GM12878 (cell line): Measurements from ENCODE around the gene SMG6. TPM values are rescaled to one million over a fixed set of nuclear protein-coding genes. Genes with fewer than 3 reads are reported as not detected.
A peak's percentile ranks its signal among the peaks of the same experiment; 100 is the strongest.

Source experiments
- EP300 ChIP-seq, 2 experiments: fragments of 150-350 bp in 1 of 2; IDR thresholded peaks; 2 replicates each; pipeline ENCODE4 v1.6.1; 2011 to 2012; ENCODE audit warnings: low read depth in 2 of 2, low read length in 2 of 2, borderline replicate concordance in 1 of 2, improper control_type of control experiment in 1 of 2, inconsistent platforms in 1 of 2; ENCODE audit not compliant: control insufficient read depth in 1 of 2
- FOS ChIP-seq: IDR thresholded peaks from 3 replicates; pipeline ENCODE4 v1.6.1; 2011; ENCODE audit warnings: borderline replicate concordance; ENCODE audit not compliant: insufficient read length; ENCODE audit errors: extremely low read depth
- IKZF2 ChIP-seq, 2 experiments: fragments of 450-650 bp; IDR thresholded peaks; 2 replicates each; pipeline ENCODE4 v1.6.1; 2017; ENCODE audit warnings: mild to moderate bottlenecking in 2 of 2, moderate library complexity in 2 of 2
- POLR2AphosphoS5 ChIP-seq: IDR thresholded peaks from 2 replicates; pipeline ENCODE4 v1.6.1; 2011; ENCODE audit warnings: mild to moderate bottlenecking, low read length, inconsistent platforms
- RELA ChIP-seq: fragments of 450-650 bp; IDR thresholded peaks from 2 replicates; pipeline ENCODE4 v1.8.0; 2014; ENCODE audit warnings: borderline replicate concordance; ENCODE audit not compliant: partially characterized antibody
- SREBF1 ChIP-seq: IDR thresholded peaks from 2 replicates; pipeline ENCODE4 v1.6.1; 2012; ENCODE audit warnings: mild to moderate bottlenecking, low read length
- ZNF274 ChIP-seq: IDR thresholded peaks from one replicate; pipeline ENCODE4 v1.8.0; 2011; ENCODE audit not compliant: insufficient read length, insufficient read depth
- ZNF384 ChIP-seq: IDR thresholded peaks from 2 replicates; pipeline ENCODE4 v1.6.1; 2012; ENCODE audit warnings: low read depth, mild to moderate bottlenecking, low read length, improper control_type of control experiment, borderline replicate concordance
- polyA plus RNA-seq, 11 experiments: library from polyadenylated mRNA; depleted of rRNA in 4 of 11; unstranded in 6 of 11; stranded (reverse) in 5 of 11; fragments of >200 nt; fragmentation: Nextera tagmentation in 4 of 11; fragmentation: Illumina TruSeq in 1 of 11; extraction: Ambion mirVana in 4 of 11; extraction: Trizol in 1 of 11; gene quantifications; 1 replicate in 1 of 11; 2 replicates in 10 of 11; pipeline versions ENCODE4 v1.2.1 to v1.2.3, GENCODE V29; 2011 to 2016; ENCODE audit warnings: inconsistent platforms in 2 of 11, missing spikeins in 2 of 11, low read depth in 1 of 11
- total RNA-seq, 4 experiments: library from RNA; depleted of rRNA in 3 of 4; stranded (reverse); fragments of >200 nt in 3 of 4; fragmentation: Illumina TruSeq in 1 of 4; extraction: Trizol in 1 of 4; gene quantifications; 2 replicates each; pipeline versions ENCODE4 v1.2.1 to v1.2.3, GENCODE V29; 2013 to 2021
- TF ChIP-seq, protein P1 (sequence below): IDR thresholded peaks from 2 replicates; pipeline ENCODE4 v1.6.1; 2012; ENCODE audit warnings: mild to moderate bottlenecking, low read depth, low read length
- TF ChIP-seq, protein P2 (sequence below): fragments of 450-650 bp; formaldehyde crosslinking; IDR thresholded peaks from 2 replicates; pipeline ENCODE4 v1.4.0; 2022; ENCODE audit warnings: mild to moderate bottlenecking, moderate library complexity
- TF ChIP-seq, protein P3 (sequence below): IDR thresholded peaks from 2 replicates; pipeline ENCODE4 v1.6.1; 2012; ENCODE audit warnings: low read depth, low read length, improper control_type of control experiment
- TF ChIP-seq, protein P4 (sequence below): fragments of 450-650 bp; IDR thresholded peaks from 2 replicates; pipeline ENCODE4 v1.6.1; 2016; ENCODE audit warnings: mild to moderate bottlenecking
- TF ChIP-seq, protein P5 (sequence below): IDR thresholded peaks from 2 replicates; pipeline ENCODE4 v1.6.1; 2012; ENCODE audit warnings: improper control_type of control experiment, low read depth, low read length; ENCODE audit not compliant: insufficient replicate concordance

The SMG6 gene
- total and polyA plus RNA-seq, 10 of the 15 experiments (the other 5 are each of a cell fraction or from before 2014, with no cell fraction given): 0.58 to 28.7 (median 15.7) TPM

DNA sequence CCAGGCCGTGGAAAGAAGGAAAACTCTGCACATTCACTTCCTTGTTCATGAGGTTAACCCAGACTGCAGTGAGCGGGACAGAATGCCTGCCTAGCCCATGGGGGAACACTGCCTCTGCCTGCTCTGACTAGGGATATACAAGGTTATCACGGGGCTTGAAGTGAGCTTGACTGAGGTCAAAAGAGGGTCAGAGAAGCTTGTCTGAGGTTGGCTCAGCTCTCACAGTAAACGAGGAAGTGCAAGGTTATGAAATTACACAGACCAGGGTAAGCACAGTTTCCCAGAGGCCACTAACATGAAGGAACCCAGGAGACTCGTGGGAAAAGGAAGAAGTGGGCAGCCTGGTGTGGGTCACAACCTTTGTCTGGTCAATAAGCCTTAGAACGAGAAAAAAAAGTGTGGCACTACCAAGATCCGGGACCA is 220.0 kb downstream of the SMG6 start (continued):
- TF ChIP-seq, protein P1, sequence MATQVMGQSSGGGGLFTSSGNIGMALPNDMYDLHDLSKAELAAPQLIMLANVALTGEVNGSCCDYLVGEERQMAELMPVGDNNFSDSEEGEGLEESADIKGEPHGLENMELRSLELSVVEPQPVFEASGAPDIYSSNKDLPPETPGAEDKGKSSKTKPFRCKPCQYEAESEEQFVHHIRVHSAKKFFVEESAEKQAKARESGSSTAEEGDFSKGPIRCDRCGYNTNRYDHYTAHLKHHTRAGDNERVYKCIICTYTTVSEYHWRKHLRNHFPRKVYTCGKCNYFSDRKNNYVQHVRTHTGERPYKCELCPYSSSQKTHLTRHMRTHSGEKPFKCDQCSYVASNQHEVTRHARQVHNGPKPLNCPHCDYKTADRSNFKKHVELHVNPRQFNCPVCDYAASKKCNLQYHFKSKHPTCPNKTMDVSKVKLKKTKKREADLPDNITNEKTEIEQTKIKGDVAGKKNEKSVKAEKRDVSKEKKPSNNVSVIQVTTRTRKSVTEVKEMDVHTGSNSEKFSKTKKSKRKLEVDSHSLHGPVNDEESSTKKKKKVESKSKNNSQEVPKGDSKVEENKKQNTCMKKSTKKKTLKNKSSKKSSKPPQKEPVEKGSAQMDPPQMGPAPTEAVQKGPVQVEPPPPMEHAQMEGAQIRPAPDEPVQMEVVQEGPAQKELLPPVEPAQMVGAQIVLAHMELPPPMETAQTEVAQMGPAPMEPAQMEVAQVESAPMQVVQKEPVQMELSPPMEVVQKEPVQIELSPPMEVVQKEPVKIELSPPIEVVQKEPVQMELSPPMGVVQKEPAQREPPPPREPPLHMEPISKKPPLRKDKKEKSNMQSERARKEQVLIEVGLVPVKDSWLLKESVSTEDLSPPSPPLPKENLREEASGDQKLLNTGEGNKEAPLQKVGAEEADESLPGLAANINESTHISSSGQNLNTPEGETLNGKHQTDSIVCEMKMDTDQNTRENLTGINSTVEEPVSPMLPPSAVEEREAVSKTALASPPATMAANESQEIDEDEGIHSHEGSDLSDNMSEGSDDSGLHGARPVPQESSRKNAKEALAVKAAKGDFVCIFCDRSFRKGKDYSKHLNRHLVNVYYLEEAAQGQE: no peak
- peak; percentile 82 to 90 for TF ChIP-seq IKZF2 (IDR thresholded peaks at IDR 0.05)
- TF ChIP-seq, protein P2, sequence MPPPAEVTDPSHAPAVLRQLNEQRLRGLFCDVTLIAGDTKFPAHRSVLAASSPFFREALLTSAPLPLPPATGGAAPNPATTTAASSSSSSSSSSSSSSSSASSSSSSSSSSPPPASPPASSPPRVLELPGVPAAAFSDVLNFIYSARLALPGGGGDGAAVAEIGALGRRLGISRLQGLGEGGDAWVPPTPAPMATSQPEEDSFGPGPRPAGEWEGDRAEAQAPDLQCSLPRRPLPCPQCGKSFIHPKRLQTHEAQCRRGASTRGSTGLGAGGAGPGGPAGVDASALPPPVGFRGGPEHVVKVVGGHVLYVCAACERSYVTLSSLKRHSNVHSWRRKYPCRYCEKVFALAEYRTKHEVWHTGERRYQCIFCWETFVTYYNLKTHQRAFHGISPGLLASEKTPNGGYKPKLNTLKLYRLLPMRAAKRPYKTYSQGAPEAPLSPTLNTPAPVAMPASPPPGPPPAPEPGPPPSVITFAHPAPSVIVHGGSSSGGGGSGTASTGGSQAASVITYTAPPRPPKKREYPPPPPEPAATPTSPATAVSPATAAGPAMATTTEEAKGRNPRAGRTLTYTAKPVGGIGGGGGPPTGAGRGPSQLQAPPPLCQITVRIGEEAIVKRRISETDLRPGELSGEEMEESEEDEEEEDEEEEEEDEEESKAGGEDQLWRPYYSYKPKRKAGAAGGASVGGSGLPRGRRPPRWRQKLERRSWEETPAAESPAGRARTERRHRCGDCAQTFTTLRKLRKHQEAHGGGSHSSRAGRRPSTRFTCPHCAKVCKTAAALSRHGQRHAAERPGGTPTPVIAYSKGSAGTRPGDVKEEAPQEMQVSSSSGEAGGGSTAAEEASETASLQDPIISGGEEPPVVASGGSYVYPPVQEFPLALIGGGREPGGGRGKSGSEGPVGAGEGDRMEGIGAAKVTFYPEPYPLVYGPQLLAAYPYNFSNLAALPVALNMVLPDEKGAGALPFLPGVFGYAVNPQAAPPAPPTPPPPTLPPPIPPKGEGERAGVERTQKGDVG (CRISPR knock-in tag): no peak
- peak; percentile 50 to 58; a peak in 2 of 4 replicates for TF ChIP-seq EP300 (IDR thresholded peaks at IDR 0.05; ENCODE audit: borderline replicate concordance in 1 of 2, control insufficient read depth in 1 of 2, low read depth in 2 of 2, low read length in 2 of 2)
- TF ChIP-seq RELA: no peak
- TF ChIP-seq POLR2AphosphoS5: peak; percentile 21; the same call in 1 of the 2 replicates
- no peak for TF ChIP-seq SREBF1
- TF ChIP-seq, protein P3, sequence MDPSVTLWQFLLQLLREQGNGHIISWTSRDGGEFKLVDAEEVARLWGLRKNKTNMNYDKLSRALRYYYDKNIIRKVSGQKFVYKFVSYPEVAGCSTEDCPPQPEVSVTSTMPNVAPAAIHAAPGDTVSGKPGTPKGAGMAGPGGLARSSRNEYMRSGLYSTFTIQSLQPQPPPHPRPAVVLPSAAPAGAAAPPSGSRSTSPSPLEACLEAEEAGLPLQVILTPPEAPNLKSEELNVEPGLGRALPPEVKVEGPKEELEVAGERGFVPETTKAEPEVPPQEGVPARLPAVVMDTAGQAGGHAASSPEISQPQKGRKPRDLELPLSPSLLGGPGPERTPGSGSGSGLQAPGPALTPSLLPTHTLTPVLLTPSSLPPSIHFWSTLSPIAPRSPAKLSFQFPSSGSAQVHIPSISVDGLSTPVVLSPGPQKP: no peak
- no peak for TF ChIP-seq ZNF274
- TF ChIP-seq, protein P4, sequence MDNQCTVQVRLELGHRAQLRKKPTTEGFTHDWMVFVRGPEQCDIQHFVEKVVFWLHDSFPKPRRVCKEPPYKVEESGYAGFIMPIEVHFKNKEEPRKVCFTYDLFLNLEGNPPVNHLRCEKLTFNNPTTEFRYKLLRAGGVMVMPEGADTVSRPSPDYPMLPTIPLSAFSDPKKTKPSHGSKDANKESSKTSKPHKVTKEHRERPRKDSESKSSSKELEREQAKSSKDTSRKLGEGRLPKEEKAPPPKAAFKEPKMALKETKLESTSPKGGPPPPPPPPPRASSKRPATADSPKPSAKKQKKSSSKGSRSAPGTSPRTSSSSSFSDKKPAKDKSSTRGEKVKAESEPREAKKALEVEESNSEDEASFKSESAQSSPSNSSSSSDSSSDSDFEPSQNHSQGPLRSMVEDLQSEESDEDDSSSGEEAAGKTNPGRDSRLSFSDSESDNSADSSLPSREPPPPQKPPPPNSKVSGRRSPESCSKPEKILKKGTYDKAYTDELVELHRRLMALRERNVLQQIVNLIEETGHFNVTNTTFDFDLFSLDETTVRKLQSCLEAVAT: peak; percentile 48
- TF ChIP-seq, protein P5, sequence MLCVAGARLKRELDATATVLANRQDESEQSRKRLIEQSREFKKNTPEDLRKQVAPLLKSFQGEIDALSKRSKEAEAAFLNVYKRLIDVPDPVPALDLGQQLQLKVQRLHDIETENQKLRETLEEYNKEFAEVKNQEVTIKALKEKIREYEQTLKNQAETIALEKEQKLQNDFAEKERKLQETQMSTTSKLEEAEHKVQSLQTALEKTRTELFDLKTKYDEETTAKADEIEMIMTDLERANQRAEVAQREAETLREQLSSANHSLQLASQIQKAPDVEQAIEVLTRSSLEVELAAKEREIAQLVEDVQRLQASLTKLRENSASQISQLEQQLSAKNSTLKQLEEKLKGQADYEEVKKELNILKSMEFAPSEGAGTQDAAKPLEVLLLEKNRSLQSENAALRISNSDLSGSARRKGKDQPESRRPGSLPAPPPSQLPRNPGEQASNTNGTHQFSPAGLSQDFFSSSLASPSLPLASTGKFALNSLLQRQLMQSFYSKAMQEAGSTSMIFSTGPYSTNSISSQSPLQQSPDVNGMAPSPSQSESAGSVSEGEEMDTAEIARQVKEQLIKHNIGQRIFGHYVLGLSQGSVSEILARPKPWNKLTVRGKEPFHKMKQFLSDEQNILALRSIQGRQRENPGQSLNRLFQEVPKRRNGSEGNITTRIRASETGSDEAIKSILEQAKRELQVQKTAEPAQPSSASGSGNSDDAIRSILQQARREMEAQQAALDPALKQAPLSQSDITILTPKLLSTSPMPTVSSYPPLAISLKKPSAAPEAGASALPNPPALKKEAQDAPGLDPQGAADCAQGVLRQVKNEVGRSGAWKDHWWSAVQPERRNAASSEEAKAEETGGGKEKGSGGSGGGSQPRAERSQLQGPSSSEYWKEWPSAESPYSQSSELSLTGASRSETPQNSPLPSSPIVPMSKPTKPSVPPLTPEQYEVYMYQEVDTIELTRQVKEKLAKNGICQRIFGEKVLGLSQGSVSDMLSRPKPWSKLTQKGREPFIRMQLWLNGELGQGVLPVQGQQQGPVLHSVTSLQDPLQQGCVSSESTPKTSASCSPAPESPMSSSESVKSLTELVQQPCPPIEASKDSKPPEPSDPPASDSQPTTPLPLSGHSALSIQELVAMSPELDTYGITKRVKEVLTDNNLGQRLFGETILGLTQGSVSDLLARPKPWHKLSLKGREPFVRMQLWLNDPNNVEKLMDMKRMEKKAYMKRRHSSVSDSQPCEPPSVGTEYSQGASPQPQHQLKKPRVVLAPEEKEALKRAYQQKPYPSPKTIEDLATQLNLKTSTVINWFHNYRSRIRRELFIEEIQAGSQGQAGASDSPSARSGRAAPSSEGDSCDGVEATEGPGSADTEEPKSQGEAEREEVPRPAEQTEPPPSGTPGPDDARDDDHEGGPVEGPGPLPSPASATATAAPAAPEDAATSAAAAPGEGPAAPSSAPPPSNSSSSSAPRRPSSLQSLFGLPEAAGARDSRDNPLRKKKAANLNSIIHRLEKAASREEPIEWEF: peak; percentile 92
- TF ChIP-seq ZNF384: peak; percentile 49; the same call in 1 of the 2 replicates
- no peak for TF ChIP-seq FOS
